ENCODE measurements around the gene DENND1A.

The DENND1A gene

GRCh38 chr9:123508048-123508447 lies 421.9 kb downstream of the DENND1A start:
- no peaks in the 10 kb centered on the region for H3K9me3 ChIP-seq (ENCODE audit: control insufficient read depth, insufficient read depth, low read length)
- no peaks in the 10 kb centered on the region for H3K4me1 ChIP-seq (ENCODE audit: control insufficient read depth, insufficient read depth, low read length)
- DNase-seq (ENCODE audit: low read depth, low spot score), result no peak
- no peaks in the 10 kb centered on the region for H3K27me3 ChIP-seq (ENCODE audit: control insufficient read depth, insufficient read depth, low read length)
- no peak overlapping the region for H3K27ac ChIP-seq (ENCODE audit: low read length)
- H3K4me3 ChIP-seq (ENCODE audit: low read length), result no peak overlapping the region
- no peaks in the 10 kb centered on the region for H3K36me3 ChIP-seq (ENCODE audit: control insufficient read depth, insufficient read depth, low read length)
- no CpG with 5 or more reads among the region's 6 CpGs for WGBS (ENCODE audit: insufficient coverage, insufficient read length)

GRCh38 chr9:123505496-123505895 lies 424.4 kb downstream of the DENND1A start:
- DNase-seq (ENCODE audit: low read depth, low spot score), result no peak
- Histone ChIP-seq H3K4me3 (ENCODE audit: low read length) (no peak overlapping the region), H3K27ac (ENCODE audit: low read length) (no peak overlapping the region), H3K4me1 (ENCODE audit: control insufficient read depth, insufficient read depth, low read length) (no peaks in the 10 kb centered on the region), H3K9me3 (ENCODE audit: control insufficient read depth, insufficient read depth, low read length) (no peaks in the 10 kb centered on the region), H3K36me3 (ENCODE audit: control insufficient read depth, insufficient read depth, low read length) (no peaks in the 10 kb centered on the region), H3K27me3 (ENCODE audit: control insufficient read depth, insufficient read depth, low read length) (no peaks in the 10 kb centered on the region)
- WGBS (ENCODE audit: insufficient coverage, insufficient read length), result no CpG with 5 or more reads among the region's 7 CpGs

GRCh38 chr9:123500336-123500735 lies 429.6 kb downstream of the DENND1A start:
- WGBS (ENCODE audit: insufficient coverage, insufficient read length), result no CpG with 5 or more reads among the region's 3 CpGs
- no peaks in the 10 kb centered on the region for H3K36me3 ChIP-seq (ENCODE audit: control insufficient read depth, insufficient read depth, low read length)
- no peak for DNase-seq (ENCODE audit: low read depth, low spot score)

GRCh38 chr9:123497830-123498229 lies 432.1 kb downstream of the DENND1A start:
- no peak for DNase-seq (ENCODE audit: low read depth, low spot score)
- H3K36me3 ChIP-seq (ENCODE audit: control insufficient read depth, insufficient read depth, low read length), result no peaks in the 10 kb centered on the region
- no peak overlapping the region for H3K27ac ChIP-seq (ENCODE audit: low read length)
- H3K27me3 ChIP-seq (ENCODE audit: control insufficient read depth, insufficient read depth, low read length), result no peaks in the 10 kb centered on the region
- H3K4me3 ChIP-seq (ENCODE audit: low read length), result no peak overlapping the region
- no peaks in the 10 kb centered on the region for H3K4me1 ChIP-seq (ENCODE audit: control insufficient read depth, insufficient read depth, low read length)
- WGBS (ENCODE audit: insufficient coverage, insufficient read length), result no CpG with 5 or more reads among the region's 1 CpG
- H3K9me3 ChIP-seq (ENCODE audit: control insufficient read depth, insufficient read depth, low read length), result no peaks in the 10 kb centered on the region

More at GRCh38 chr9:123500336-123500735, 429.6 kb downstream of the DENND1A start:
- Histone ChIP-seq H3K9me3 (ENCODE audit: control insufficient read depth, insufficient read depth, low read length) (no peaks in the 10 kb centered on the region), H3K4me1 (ENCODE audit: control insufficient read depth, insufficient read depth, low read length) (no peaks in the 10 kb centered on the region), H3K4me3 (ENCODE audit: low read length) (no peak overlapping the region), H3K27ac (ENCODE audit: low read length) (no peak overlapping the region), H3K27me3 (ENCODE audit: control insufficient read depth, insufficient read depth, low read length) (no peaks in the 10 kb centered on the region)

- no peak for DNase-seq (ENCODE audit: low read depth, low spot score)
- no peak overlapping the region for H3K4me3 ChIP-seq (ENCODE audit: low read length)
- no CpG with 5 or more reads among the region's 7 CpGs for WGBS (ENCODE audit: insufficient coverage, insufficient read length)
- H3K36me3 ChIP-seq (ENCODE audit: control insufficient read depth, insufficient read depth, low read length), result no peaks in the 10 kb centered on the region
- no peak overlapping the region for H3K27ac ChIP-seq (ENCODE audit: low read length)
- H3K27me3 ChIP-seq (ENCODE audit: control insufficient read depth, insufficient read depth, low read length), result no peaks in the 10 kb centered on the region
- no peaks in the 10 kb centered on the region for H3K9me3 ChIP-seq (ENCODE audit: control insufficient read depth, insufficient read depth, low read length)
- no peaks in the 10 kb centered on the region for H3K4me1 ChIP-seq (ENCODE audit: control insufficient read depth, insufficient read depth, low read length)
Observed at GRCh38 chr9:123495731-123496130, 434.2 kb downstream of the DENND1A start.

DNA sequence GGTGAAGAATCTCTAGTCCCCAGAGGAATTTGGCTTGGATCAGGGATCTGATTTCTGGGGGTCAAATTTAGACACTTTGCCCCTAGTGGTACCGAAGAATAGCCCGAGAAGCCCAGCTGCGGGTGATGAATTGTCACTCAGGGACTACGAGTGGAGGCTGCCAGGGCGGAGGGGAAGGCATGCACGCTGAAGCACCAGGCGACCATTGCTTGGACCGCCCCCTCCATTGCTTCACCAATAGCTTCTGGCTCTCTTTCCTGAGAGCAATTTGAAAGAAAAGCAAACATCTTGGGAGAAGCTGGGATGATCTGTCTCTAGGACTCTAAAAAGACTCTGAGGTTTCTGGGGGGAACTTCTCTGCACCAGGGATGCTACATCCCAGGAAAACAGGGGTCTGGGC lies 436.3 kb downstream of the DENND1A start:
- no peaks in the 10 kb centered on the region for H3K36me3 ChIP-seq (ENCODE audit: control insufficient read depth, insufficient read depth, low read length)
- no peak for DNase-seq (ENCODE audit: low read depth, low spot score)
- H3K27ac ChIP-seq (ENCODE audit: low read length), result no peak overlapping the region
- H3K9me3 ChIP-seq (ENCODE audit: control insufficient read depth, insufficient read depth, low read length), result no peaks in the 10 kb centered on the region
- H3K4me1 ChIP-seq (ENCODE audit: control insufficient read depth, insufficient read depth, low read length), result no peaks in the 10 kb centered on the region; the same call in 1 of the 2 replicates
- no peaks in the 10 kb centered on the region for H3K27me3 ChIP-seq (ENCODE audit: control insufficient read depth, insufficient read depth, low read length)
- H3K4me3 ChIP-seq (ENCODE audit: low read length), result no peak overlapping the region
- no CpG with 5 or more reads among the region's 8 CpGs for WGBS (ENCODE audit: insufficient coverage, insufficient read length)

- no peaks in the 10 kb centered on the region for H3K36me3 ChIP-seq (ENCODE audit: control insufficient read depth, insufficient read depth, low read length)
- H3K4me3 ChIP-seq (ENCODE audit: low read length), result no peak overlapping the region
- no peaks in the 10 kb centered on the region for H3K9me3 ChIP-seq (ENCODE audit: control insufficient read depth, insufficient read depth, low read length)
- no peaks in the 10 kb centered on the region; the same call in 1 of the 2 replicates for H3K4me1 ChIP-seq (ENCODE audit: control insufficient read depth, insufficient read depth, low read length)
- no peaks in the 10 kb centered on the region for H3K27me3 ChIP-seq (ENCODE audit: control insufficient read depth, insufficient read depth, low read length)
- H3K27ac ChIP-seq (ENCODE audit: low read length), result no peak overlapping the region
- no CpG with 5 or more reads among the region's 6 CpGs for WGBS (ENCODE audit: insufficient coverage, insufficient read length)
- no peak for DNase-seq (ENCODE audit: low read depth, low spot score)
Observed at GRCh38 chr9:123490688-123491087, 439.2 kb downstream of the DENND1A start.

DNA sequence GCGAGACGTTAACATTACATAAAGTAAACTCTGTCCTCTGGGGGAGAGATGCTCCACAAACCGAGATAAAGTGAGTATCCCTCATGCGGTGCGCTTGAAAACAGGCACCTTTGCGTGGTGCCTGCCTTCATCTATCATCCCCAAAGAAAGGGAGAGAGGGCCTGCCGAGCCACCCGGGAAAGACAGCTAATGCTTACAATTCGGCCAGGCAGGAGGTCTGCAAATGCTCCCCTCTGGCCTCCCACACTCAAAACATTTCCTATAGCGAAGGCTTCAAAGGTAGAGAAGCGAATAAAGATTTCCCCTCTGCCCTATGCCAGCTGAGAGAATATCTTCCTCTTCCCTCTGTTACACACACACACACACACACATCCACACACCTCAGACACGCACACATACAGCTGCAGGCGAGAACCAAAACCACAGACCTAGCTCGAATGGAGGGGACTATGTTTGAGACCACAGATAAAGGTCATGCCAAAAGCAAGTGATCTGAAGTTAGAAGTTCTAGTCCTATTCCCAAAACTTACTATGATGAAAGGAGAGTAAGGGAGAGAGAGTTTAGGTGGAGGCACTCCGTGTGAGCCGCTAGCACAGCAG lies 441.1 kb downstream of the DENND1A start:
- no CpG with 5 or more reads among the region's 16 CpGs for WGBS (ENCODE audit: insufficient coverage, insufficient read length)
- no peak overlapping the region for H3K4me3 ChIP-seq (ENCODE audit: low read length)
- no peak overlapping the region for H3K27ac ChIP-seq (ENCODE audit: low read length)
- DNase-seq (ENCODE audit: low read depth, low spot score), result no peak
- no peaks in the 10 kb centered on the region for H3K9me3 ChIP-seq (ENCODE audit: control insufficient read depth, insufficient read depth, low read length)
- H3K27me3 ChIP-seq (ENCODE audit: control insufficient read depth, insufficient read depth, low read length), result no peaks in the 10 kb centered on the region
- H3K36me3 ChIP-seq (ENCODE audit: control insufficient read depth, insufficient read depth, low read length), result no peaks in the 10 kb centered on the region
- H3K4me1 ChIP-seq (ENCODE audit: control insufficient read depth, insufficient read depth, low read length), result peaks cover 2% of the 10 kb centered on the region; the same call in 1 of the 2 replicates

DNA sequence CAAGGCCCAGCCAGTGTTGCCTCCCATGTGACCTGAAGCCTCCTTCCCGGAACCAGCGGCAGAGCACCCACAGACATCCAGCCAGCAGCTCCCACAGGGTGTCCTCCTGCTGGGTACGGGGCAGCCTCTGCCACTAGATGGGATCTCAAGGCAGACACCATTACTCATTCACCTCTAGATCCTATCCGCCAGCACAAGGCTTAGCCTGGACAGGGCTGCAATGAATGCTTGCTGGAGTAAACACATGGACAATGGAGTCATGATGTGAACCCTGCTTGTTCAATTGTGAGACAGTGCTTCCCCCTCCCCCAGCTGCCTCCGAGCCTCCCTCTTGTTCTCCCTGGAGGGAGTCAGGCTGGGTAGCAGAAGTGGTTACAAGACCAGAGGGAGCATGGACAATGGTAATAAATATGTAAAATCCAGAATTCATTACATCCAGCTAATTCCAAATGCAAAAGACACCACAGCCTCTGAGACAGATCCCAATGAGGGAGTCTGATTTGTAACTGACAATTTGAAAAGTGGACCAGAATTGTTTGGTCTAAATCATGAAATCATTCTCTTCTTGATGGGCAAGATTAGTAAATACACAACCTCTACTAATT lies 441.9 kb downstream of the DENND1A start:
- WGBS (ENCODE audit: insufficient coverage, insufficient read length), result no CpG with 5 or more reads among the region's 5 CpGs
- Histone ChIP-seq H3K27ac (ENCODE audit: low read length) (no peak overlapping the region), H3K36me3 (ENCODE audit: control insufficient read depth, insufficient read depth, low read length) (no peaks in the 10 kb centered on the region), H3K4me1 (ENCODE audit: control insufficient read depth, insufficient read depth, low read length) (peaks cover 4% of the 10 kb centered on the region; the same call in 1 of the 2 replicates), H3K27me3 (ENCODE audit: control insufficient read depth, insufficient read depth, low read length) (no peaks in the 10 kb centered on the region), H3K9me3 (ENCODE audit: control insufficient read depth, insufficient read depth, low read length) (no peaks in the 10 kb centered on the region), H3K4me3 (ENCODE audit: low read length) (no peak overlapping the region)
- DNase-seq (ENCODE audit: low read depth, low spot score), result no peak

DNA sequence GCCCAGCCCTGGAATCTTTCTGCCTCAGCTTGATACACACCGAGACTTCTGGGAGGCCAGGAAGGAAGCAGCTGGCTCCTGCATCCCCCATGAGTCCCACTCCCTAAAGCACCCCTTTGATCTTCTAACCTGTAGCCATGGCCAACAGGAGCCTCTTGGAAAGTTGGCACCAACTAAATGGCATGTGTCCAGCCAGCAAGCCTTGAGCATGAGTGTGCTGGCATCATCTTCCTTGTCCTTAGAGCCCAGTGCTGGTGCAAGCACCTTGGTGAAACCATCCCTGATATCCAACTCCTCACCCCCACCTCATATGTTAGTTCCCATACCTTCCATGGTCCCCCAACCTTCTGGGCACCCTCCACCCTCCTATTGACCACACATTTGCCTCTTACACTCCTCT lies 443.5 kb downstream of the DENND1A start:
- H3K27me3 ChIP-seq (ENCODE audit: control insufficient read depth, insufficient read depth, low read length), result no peaks in the 10 kb centered on the region
- peaks cover 6% of the 10 kb centered on the region for H3K4me1 ChIP-seq (ENCODE audit: control insufficient read depth, insufficient read depth, low read length)
- no peaks in the 10 kb centered on the region for H3K36me3 ChIP-seq (ENCODE audit: control insufficient read depth, insufficient read depth, low read length)
- H3K4me3 ChIP-seq (ENCODE audit: low read length), result no peak overlapping the region
- no peak overlapping the region for H3K27ac ChIP-seq (ENCODE audit: low read length)
- no peak for DNase-seq (ENCODE audit: low read depth, low spot score)
- H3K9me3 ChIP-seq (ENCODE audit: control insufficient read depth, insufficient read depth, low read length), result no peaks in the 10 kb centered on the region
- no CpG with 5 or more reads among the region's 1 CpG for WGBS (ENCODE audit: insufficient coverage, insufficient read length)

- no peak overlapping the region for H3K4me3 ChIP-seq (ENCODE audit: low read length)
- H3K4me1 ChIP-seq (ENCODE audit: control insufficient read depth, insufficient read depth, low read length), result peaks cover 10% of the 10 kb centered on the region
- no peaks in the 10 kb centered on the region for H3K9me3 ChIP-seq (ENCODE audit: control insufficient read depth, insufficient read depth, low read length)
- no peaks in the 10 kb centered on the region for H3K36me3 ChIP-seq (ENCODE audit: control insufficient read depth, insufficient read depth, low read length)
- no peak overlapping the region for H3K27ac ChIP-seq (ENCODE audit: low read length)
- no peak for DNase-seq (ENCODE audit: low read depth, low spot score)
- H3K27me3 ChIP-seq (ENCODE audit: control insufficient read depth, insufficient read depth, low read length), result no peaks in the 10 kb centered on the region
- WGBS (ENCODE audit: insufficient coverage, insufficient read length), result no CpG with 5 or more reads among the region's 5 CpGs
Observed at GRCh38 chr9:123485216-123485615, 444.7 kb downstream of the DENND1A start.

Measured in iPS DF 6.9 (cell line).